Parathyroid adenoma (tissue), 2 donors: Measurements from ENCODE around the gene CNOT10.

Experiments used
- H2AFZ ChIP-seq: fragments of 300-600 bp; sonication (generic); one replicate; pipeline ENCODE4 v1.7.0; 2017; ENCODE audit warnings: antibody characterized with exemption, mild to moderate bottlenecking
- H3K27ac ChIP-seq: fragments of 300-600 bp; sonication (generic); one replicate; pipeline ENCODE4 v1.7.0; 2017
- H3K27me3 ChIP-seq: fragments of 300-600 bp; sonication (generic); one replicate; pipeline ENCODE4 v1.7.0; 2017; ENCODE audit warnings: low read length; ENCODE audit not compliant: control insufficient read depth, insufficient read depth
- H3K36me3 ChIP-seq: fragments of 300-600 bp; sonication (generic); one replicate; pipeline ENCODE4 v1.7.0; 2017; ENCODE audit warnings: low read length; ENCODE audit not compliant: control insufficient read depth, insufficient read depth
- H3K4me1 ChIP-seq: fragments of 300-600 bp; sonication (generic); one replicate; pipeline ENCODE4 v1.7.0; 2017; ENCODE audit warnings: control low read depth
- H3K4me2 ChIP-seq: fragments of 300-600 bp; sonication (generic); one replicate; pipeline ENCODE4 v1.7.0; 2017; ENCODE audit warnings: low read length
- H3K4me3 ChIP-seq: fragments of 300-600 bp; sonication (generic); one replicate; pipeline ENCODE4 v1.7.0; 2017; ENCODE audit warnings: low read depth, low read length
- H3K79me2 ChIP-seq: fragments of 300-600 bp; sonication (generic); one replicate; pipeline ENCODE4 v1.7.0; 2017; ENCODE audit warnings: control low read depth
- H3K9ac ChIP-seq: fragments of 300-600 bp; sonication (generic); one replicate; pipeline ENCODE4 v1.7.0; 2017; ENCODE audit warnings: mild to moderate bottlenecking
- H3K9me3 ChIP-seq: fragments of 300-600 bp; sonication (generic); one replicate; pipeline ENCODE4 v1.7.0; 2017; ENCODE audit warnings: low read length; ENCODE audit not compliant: control insufficient read depth
- TF ChIP-seq, protein P1 (sequence below): fragments of 300-600 bp; sonication (generic); IDR thresholded peaks from one replicate; pipeline ENCODE4 v1.7.0; 2017; ENCODE audit warnings: antibody characterized with exemption, mild to moderate bottlenecking
- donor health status: primary hyperparathyroidism.

Gene CNOT10

DNA sequence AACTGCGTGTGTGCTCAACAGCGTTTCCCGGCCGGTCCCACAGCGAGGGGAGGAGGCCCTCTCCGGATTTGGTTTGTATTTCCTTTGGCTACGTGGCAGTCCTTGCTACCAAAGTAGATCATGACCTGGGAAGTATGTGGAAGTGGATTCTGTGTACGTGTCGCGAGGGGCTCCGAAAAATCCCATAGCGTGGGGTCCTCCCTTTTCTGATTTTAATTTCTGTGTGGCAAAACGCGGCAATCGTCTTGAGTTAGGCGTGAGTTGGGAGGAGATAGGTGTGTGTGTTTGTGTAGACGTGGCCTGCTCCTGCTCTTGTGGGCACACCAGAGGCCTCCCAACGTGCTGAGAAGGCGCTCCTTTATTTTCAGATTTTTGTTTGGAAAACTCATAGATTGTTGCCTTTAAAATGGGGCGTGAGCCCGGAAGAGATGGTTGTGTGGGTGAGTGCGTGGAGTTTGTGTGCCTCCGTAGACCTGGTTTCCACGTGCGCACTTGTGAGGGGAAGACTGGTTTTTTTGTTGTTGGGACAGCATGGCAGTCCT, 134.1 kb downstream of the CNOT10 start:
- Histone ChIP-seq H3K4me1 (no peaks in the 10 kb centered on the region), H3K9ac (no peak overlapping the region), H3K4me3 (no peak overlapping the region), H3K9me3 (no peaks in the 10 kb centered on the region), H3K79me2 (no peaks in the 10 kb centered on the region), H3K36me3 (no peaks in the 10 kb centered on the region), H3K4me2 (no peak overlapping the region), H3K27me3 (no peaks in the 10 kb centered on the region), H3K27ac (no peak overlapping the region), H2AFZ (no peak overlapping the region)
- TF ChIP-seq, protein P1, sequence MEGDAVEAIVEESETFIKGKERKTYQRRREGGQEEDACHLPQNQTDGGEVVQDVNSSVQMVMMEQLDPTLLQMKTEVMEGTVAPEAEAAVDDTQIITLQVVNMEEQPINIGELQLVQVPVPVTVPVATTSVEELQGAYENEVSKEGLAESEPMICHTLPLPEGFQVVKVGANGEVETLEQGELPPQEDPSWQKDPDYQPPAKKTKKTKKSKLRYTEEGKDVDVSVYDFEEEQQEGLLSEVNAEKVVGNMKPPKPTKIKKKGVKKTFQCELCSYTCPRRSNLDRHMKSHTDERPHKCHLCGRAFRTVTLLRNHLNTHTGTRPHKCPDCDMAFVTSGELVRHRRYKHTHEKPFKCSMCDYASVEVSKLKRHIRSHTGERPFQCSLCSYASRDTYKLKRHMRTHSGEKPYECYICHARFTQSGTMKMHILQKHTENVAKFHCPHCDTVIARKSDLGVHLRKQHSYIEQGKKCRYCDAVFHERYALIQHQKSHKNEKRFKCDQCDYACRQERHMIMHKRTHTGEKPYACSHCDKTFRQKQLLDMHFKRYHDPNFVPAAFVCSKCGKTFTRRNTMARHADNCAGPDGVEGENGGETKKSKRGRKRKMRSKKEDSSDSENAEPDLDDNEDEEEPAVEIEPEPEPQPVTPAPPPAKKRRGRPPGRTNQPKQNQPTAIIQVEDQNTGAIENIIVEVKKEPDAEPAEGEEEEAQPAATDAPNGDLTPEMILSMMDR: no peak

DNA sequence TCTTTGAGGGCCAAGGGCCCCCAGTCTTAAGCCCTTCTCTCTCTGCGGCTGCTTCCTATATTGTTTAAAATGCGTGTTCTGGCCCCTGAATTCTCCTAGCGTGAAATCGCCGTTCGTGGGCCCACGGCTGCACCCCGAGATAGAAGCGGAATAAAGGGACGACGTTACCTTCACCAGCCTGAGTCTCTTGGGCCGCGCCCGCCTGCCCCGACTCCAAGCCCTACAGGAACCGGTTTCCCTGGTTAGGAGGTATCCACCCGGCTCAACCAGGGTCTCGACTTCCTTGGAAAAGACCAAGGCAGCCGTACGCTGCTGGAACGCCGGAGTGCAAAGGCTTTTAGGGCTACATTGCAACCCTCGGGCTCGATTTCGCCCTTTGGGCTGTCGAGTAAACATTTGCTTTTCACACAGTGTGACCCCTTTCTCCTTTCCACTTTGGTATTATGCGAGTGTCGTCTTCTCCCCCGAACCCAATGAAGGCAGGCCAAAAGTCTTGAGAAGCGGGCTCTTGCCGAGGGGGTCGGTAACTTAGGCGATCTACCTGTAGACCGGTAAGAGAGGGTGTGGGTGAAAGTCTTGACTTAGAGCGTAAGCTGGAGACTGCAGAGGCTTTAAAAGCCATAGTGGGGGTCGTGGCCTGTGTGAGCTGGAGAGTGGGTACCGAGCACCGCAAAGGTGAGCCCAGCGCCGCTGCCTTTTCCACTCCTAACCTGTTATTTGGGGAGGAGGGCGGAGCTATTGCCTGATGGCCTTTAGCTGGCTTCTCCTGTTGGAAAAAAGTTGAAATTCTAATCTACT, 134.8 kb downstream of the CNOT10 start:
- no peaks in the 10 kb centered on the region for H3K9me3 ChIP-seq
- no peak overlapping the region for H3K4me3 ChIP-seq
- no peak overlapping the region for H3K4me2 ChIP-seq
- no peaks in the 10 kb centered on the region for H3K79me2 ChIP-seq
- TF ChIP-seq, protein P1: no peak
- no peak overlapping the region for H2AFZ ChIP-seq
- H3K4me1 ChIP-seq: no peaks in the 10 kb centered on the region
- no peaks in the 10 kb centered on the region for H3K27me3 ChIP-seq
- no peak overlapping the region for H3K27ac ChIP-seq
- no peaks in the 10 kb centered on the region for H3K36me3 ChIP-seq
- no peak overlapping the region for H3K9ac ChIP-seq

DNA sequence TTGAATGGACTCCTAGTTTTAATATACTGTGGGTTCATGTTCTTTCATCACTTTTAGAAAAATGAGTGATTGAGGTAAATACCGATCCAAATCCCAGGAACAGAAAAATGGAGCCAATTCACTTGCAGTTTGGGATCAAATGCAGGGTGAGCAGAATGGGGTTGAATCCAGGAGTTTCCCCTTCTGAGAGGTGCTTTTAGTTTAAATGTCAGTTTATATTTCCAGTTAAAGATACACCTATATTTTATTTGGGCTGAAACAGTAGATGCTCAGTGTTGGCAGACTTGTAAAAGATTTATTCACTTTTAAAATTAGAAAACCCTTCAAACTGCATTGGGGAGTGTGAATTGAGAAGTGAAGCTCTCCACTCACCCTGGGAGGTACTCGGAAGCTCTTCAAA, 135.4 kb downstream of the CNOT10 start:
- Histone ChIP-seq H3K27ac (no peak overlapping the region), H3K9ac (no peak overlapping the region), H3K4me3 (no peak overlapping the region), H2AFZ (no peak overlapping the region), H3K4me1 (no peaks in the 10 kb centered on the region), H3K79me2 (no peaks in the 10 kb centered on the region), H3K27me3 (no peaks in the 10 kb centered on the region), H3K9me3 (no peaks in the 10 kb centered on the region), H3K4me2 (no peak overlapping the region), H3K36me3 (no peaks in the 10 kb centered on the region)
- TF ChIP-seq, protein P1: no peak

DNA sequence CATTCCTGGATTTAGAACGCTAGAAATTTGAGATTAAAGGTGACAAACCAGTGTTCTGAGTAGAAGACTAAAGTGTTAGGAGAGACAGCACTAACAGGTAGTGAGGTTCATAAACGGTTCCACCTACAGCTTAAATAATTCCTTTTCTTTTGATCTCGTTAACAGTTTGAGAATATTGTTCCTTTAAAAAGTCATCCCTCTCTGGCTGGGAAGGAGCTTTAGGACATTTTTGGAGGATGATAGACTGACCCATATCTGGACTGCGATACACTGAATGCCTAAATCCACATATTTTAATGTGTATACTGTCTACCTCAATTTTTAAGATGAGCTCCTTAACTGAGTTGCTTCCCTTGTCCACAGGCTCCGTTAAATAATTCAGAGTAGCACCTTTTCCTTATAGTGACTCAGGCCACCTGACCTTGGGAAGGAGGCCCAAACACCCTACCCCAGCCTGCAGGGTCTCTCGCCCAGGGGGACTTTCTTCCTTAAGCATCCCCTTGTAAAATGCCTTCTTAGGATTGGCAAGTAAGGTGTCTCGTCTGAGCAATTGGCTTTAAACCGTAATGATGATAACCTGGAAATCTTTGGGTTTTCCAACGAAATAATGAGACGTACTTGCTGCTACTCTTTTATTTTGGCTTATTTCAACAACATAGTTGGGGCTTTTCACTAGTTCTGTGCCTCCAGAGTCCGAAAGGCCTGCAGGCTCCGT, 136.1 kb downstream of the CNOT10 start:
- no peaks in the 10 kb centered on the region for H3K27me3 ChIP-seq
- no peaks in the 10 kb centered on the region for H3K4me1 ChIP-seq
- no peak overlapping the region for H2AFZ ChIP-seq
- H3K4me3 ChIP-seq: no peak overlapping the region
- no peaks in the 10 kb centered on the region for H3K36me3 ChIP-seq
- no peaks in the 10 kb centered on the region for H3K79me2 ChIP-seq
- no peak overlapping the region for H3K4me2 ChIP-seq
- H3K9me3 ChIP-seq: no peaks in the 10 kb centered on the region
- H3K9ac ChIP-seq: no peak overlapping the region
- H3K27ac ChIP-seq: no peak overlapping the region
- TF ChIP-seq, protein P1: no peak
